ENCODE measurements around the gene P2RY13. TPM values are rescaled to one million over a fixed set of nuclear protein-coding genes. Genes with fewer than 3 reads are reported as not detected.

Gene P2RY13
- polyA plus RNA-seq, 1 donor from 2014 or later = 0.12 TPM

DNA sequence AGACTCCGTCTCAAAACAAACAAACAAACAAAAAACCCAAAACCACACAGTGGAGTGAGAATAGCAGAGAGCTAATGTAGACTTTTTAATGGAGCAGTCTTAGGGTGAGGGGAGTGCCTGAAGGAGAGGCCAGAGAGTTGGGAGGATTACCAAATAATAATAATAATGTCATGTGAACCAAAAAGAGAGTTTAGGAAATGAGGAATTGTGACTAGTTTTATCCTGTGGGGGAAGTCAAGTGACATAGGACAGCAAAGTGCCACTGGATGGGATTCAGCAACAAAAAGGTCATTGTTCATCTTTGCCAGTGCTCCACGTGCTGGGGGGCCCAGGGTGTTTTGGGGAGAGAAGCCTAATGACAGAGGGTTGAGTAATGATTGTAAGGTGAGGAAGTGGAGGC lies 25.6 kb downstream of the P2RY13 start:
- Histone ChIP-seq H3K36me3 (ENCODE audit: insufficient read depth, low read length) (no peaks in the 10 kb centered on the region), H3K9me2 (ENCODE audit: insufficient read depth, low read length) (no peaks in the 10 kb centered on the region), H3K4me3 (ENCODE audit: low read length) (no peak overlapping the region), H4K20me1 (ENCODE audit: insufficient read depth) (no peaks in the 10 kb centered on the region), H3K27me3 (ENCODE audit: insufficient read depth, low read depth, low read length) (no peaks in the 10 kb centered on the region), H2AFZ (ENCODE audit: low read depth, low read length) (no peak overlapping the region), H3K4me2 (ENCODE audit: low read length) (no peak overlapping the region), H3K27ac (ENCODE audit: low read length) (no peak overlapping the region), H3K9me3 (ENCODE audit: low read length) (no peaks in the 10 kb centered on the region), H3K9ac (ENCODE audit: low read length) (no peak overlapping the region), H3K79me2 (replicated peaks; ENCODE audit: insufficient read depth, low read length) (no peaks in the 10 kb centered on the region), H3F3A (ENCODE audit: insufficient read depth, low read length, poor library complexity, severe bottlenecking) (no peaks in the 10 kb centered on the region)
- TF ChIP-seq MXI1 (conservative IDR thresholded peaks at IDR 0.05; ENCODE audit: poor library complexity, severe bottlenecking) = no peak
- TF ChIP-seq, protein P1, sequence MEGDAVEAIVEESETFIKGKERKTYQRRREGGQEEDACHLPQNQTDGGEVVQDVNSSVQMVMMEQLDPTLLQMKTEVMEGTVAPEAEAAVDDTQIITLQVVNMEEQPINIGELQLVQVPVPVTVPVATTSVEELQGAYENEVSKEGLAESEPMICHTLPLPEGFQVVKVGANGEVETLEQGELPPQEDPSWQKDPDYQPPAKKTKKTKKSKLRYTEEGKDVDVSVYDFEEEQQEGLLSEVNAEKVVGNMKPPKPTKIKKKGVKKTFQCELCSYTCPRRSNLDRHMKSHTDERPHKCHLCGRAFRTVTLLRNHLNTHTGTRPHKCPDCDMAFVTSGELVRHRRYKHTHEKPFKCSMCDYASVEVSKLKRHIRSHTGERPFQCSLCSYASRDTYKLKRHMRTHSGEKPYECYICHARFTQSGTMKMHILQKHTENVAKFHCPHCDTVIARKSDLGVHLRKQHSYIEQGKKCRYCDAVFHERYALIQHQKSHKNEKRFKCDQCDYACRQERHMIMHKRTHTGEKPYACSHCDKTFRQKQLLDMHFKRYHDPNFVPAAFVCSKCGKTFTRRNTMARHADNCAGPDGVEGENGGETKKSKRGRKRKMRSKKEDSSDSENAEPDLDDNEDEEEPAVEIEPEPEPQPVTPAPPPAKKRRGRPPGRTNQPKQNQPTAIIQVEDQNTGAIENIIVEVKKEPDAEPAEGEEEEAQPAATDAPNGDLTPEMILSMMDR (IDR thresholded peaks at IDR 0.05; ENCODE audit: poor library complexity, severe bottlenecking) = no peak
- no peak for TF ChIP-seq EP300 (conservative IDR thresholded peaks at IDR 0.05; ENCODE audit: poor library complexity, severe bottlenecking)
- TF ChIP-seq RAD21 (conservative IDR thresholded peaks at IDR 0.05) = no peak
- TF ChIP-seq SMC3 (conservative IDR thresholded peaks at IDR 0.05; ENCODE audit: poor library complexity) = no peak
- TF ChIP-seq EZH2 (IDR thresholded peaks at IDR 0.05; ENCODE audit: borderline replicate concordance, insufficient read depth, low read length, poor library complexity, severe bottlenecking) = no peak
- no peak for TF ChIP-seq POLR2AphosphoS5 (IDR thresholded peaks at IDR 0.05)
- TF ChIP-seq TAF1 (IDR thresholded peaks at IDR 0.05; ENCODE audit: low read depth) = no peak
- TF ChIP-seq, protein P2, sequence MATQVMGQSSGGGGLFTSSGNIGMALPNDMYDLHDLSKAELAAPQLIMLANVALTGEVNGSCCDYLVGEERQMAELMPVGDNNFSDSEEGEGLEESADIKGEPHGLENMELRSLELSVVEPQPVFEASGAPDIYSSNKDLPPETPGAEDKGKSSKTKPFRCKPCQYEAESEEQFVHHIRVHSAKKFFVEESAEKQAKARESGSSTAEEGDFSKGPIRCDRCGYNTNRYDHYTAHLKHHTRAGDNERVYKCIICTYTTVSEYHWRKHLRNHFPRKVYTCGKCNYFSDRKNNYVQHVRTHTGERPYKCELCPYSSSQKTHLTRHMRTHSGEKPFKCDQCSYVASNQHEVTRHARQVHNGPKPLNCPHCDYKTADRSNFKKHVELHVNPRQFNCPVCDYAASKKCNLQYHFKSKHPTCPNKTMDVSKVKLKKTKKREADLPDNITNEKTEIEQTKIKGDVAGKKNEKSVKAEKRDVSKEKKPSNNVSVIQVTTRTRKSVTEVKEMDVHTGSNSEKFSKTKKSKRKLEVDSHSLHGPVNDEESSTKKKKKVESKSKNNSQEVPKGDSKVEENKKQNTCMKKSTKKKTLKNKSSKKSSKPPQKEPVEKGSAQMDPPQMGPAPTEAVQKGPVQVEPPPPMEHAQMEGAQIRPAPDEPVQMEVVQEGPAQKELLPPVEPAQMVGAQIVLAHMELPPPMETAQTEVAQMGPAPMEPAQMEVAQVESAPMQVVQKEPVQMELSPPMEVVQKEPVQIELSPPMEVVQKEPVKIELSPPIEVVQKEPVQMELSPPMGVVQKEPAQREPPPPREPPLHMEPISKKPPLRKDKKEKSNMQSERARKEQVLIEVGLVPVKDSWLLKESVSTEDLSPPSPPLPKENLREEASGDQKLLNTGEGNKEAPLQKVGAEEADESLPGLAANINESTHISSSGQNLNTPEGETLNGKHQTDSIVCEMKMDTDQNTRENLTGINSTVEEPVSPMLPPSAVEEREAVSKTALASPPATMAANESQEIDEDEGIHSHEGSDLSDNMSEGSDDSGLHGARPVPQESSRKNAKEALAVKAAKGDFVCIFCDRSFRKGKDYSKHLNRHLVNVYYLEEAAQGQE (IDR thresholded peaks at IDR 0.05; ENCODE audit: borderline replicate concordance) = no peak

DNA sequence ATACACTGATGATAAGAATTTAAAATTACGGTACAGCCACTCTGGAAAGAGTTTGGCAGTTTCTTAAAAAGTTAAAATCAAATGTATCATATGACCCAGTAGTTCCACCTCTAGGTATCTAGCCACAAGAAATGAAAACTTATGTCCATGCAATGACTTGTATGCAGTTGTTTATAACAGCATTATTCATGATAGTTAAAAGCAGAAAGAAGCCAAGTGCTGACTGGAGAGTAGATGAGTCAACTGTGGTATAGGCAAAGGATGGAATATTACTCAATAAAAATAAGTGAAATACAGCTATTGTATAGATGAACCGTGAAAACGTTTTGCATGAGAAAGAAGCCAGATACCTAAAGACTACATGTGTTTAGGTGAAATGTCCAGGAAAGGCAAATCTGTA lies 27.6 kb downstream of the P2RY13 start:
- Histone ChIP-seq H3F3A (ENCODE audit: insufficient read depth, low read length, poor library complexity, severe bottlenecking) (no peaks in the 10 kb centered on the region), H2AFZ (ENCODE audit: low read depth, low read length) (no peak overlapping the region), H3K27me3 (ENCODE audit: insufficient read depth, low read depth, low read length) (no peaks in the 10 kb centered on the region), H4K20me1 (ENCODE audit: insufficient read depth) (no peaks in the 10 kb centered on the region), H3K9ac (ENCODE audit: low read length) (no peak overlapping the region), H3K79me2 (replicated peaks; ENCODE audit: insufficient read depth, low read length) (no peaks in the 10 kb centered on the region), H3K9me3 (ENCODE audit: low read length) (no peaks in the 10 kb centered on the region), H3K4me2 (ENCODE audit: low read length) (no peak overlapping the region), H3K9me2 (ENCODE audit: insufficient read depth, low read length) (no peaks in the 10 kb centered on the region), H3K27ac (ENCODE audit: low read length) (no peak overlapping the region), H3K36me3 (ENCODE audit: insufficient read depth, low read length) (no peaks in the 10 kb centered on the region), H3K4me3 (ENCODE audit: low read length) (no peak overlapping the region)
- TF ChIP-seq, protein P1 (IDR thresholded peaks at IDR 0.05; ENCODE audit: poor library complexity, severe bottlenecking) = no peak
- TF ChIP-seq RAD21 (conservative IDR thresholded peaks at IDR 0.05) (no peak), MXI1 (conservative IDR thresholded peaks at IDR 0.05; ENCODE audit: poor library complexity, severe bottlenecking) (no peak), EZH2 (IDR thresholded peaks at IDR 0.05; ENCODE audit: borderline replicate concordance, insufficient read depth, low read length, poor library complexity, severe bottlenecking) (no peak), TAF1 (IDR thresholded peaks at IDR 0.05; ENCODE audit: low read depth) (no peak), EP300 (conservative IDR thresholded peaks at IDR 0.05; ENCODE audit: poor library complexity, severe bottlenecking) (no peak), SMC3 (conservative IDR thresholded peaks at IDR 0.05; ENCODE audit: poor library complexity) (no peak), POLR2AphosphoS5 (IDR thresholded peaks at IDR 0.05) (no peak)
- TF ChIP-seq, protein P2 (IDR thresholded peaks at IDR 0.05; ENCODE audit: borderline replicate concordance) = no peak
